DOHH2 (cell line): ENCODE measurements around the gene MBOAT1.

Experiments
- CTCF ChIP-seq: fragments of 200-600 bp; sonication (generic); IDR thresholded peaks from one replicate; pipeline ENCODE4 v1.5.1; 2014; ENCODE audit warnings: antibody characterized with exemption, mild to moderate bottlenecking, low read depth, low read length; ENCODE audit not compliant: poor library complexity, severe bottlenecking
- EZH2phosphoT487 ChIP-seq: fragments of 200-600 bp; sonication (generic); IDR thresholded peaks from 2 replicates; pipeline ENCODE4 v1.6.1; 2017; ENCODE audit warnings: borderline replicate concordance, mild to moderate bottlenecking, antibody characterized with exemption, low read length, moderate library complexity, mixed read lengths

GRCh38 chr6:20211037-20211940 is 980 bp downstream of the MBOAT1 start:
- TF ChIP-seq EZH2phosphoT487 = no peak
- no peak for TF ChIP-seq CTCF
